NCI-H1436 (cell line): ENCODE results near the gene VSIG10L.

Experiments
- DNase-seq: peaks from one replicate; lab custom pipeline; 2025; lab: John Stamatoyannopoulos, UW

VSIG10L gene

GRCh38 chr19:51341976-51342580 lies at the start of gene VSIG10L:
Gene VSIG10L (minus strand): TSS chr19:51342139. CDS start chr19:51342124, 15 bp downstream.
- DNase-seq: no peak

GRCh38 chr19:51391073-51391611 lies 49.2 kb upstream of the VSIG10L start:
- DNase-seq: no peak

DNA sequence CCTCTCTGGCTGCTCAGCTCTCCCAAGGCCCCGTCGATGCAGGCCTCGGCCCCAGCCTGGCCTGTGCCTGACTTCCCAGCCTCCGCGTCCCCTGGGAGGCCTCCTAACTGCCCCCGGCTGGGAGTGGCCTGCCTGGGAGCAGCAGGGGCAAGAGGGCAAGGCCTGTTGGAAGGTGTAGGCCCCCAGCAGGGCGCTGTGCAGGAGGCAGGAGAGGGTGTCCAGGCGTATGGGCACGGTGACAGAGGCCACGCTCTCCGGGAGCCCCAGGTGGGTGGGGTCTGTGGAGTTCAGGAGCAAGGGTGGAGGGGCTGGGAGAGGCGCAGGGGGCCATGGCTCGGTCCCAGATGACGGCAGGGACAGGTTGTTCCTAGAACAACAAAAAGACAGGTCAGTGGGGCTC lies 47.2 kb upstream of the VSIG10L start:
- no peak for DNase-seq

GRCh38 chr19:51387924-51388389 lies 46.0 kb upstream of the VSIG10L start, which contains the start of gene LIM2:
Gene LIM2 (minus strand): TSS chr19:51387974. CDS start chr19:51387443, 531 bp downstream.
- DNase-seq: no peak

- no peak for DNase-seq
These were observed 45.1 kb upstream of the VSIG10L start for GRCh38 chr19:51386882-51387520.

DNA sequence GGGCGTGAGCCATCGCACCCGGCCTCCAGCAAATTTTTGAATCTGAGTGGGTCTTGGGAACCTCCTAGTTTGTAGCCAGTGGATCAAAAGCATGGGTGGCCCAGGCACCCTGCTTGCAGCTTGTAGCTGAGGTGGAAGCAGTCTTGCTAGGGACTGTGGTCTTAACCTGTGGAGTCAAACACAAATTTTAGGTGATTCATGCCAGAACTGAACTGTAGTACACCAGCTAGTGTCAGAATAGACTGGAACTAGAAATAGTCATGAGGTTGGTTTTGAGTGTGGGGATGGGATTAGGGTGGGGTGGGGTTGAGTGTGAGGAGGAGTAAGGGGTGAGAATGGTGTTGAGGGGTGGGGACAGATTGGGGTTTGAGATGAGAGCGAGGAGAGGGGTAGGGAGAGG lies 40.1 kb upstream of the VSIG10L start:
- DNase-seq: no peak

GRCh38 chr19:51380379-51380778 lies 38.4 kb upstream of the VSIG10L start:
- no peak for DNase-seq

DNA sequence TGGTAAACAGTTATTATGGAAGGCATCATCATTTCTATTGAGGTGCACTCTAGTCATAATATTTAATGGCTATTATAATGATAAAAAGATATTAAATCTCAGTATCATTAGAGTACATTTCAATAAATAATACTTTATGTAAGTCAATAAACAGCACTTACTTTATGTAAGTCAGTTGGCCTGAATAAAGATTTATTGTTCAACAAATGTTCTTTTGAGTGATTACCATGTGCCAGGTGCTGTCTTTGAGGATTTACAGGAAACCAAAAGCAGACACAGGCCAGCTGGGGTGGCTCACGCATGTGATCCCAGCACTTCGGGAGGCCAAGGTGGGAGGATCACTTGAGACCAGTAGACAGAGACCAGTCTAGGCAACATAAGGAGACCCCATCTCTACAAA lies 35.5 kb upstream of the VSIG10L start:
- no peak for DNase-seq

GRCh38 chr19:51375504-51376221 lies 33.7 kb upstream of the VSIG10L start:
- no peak for DNase-seq

DNA sequence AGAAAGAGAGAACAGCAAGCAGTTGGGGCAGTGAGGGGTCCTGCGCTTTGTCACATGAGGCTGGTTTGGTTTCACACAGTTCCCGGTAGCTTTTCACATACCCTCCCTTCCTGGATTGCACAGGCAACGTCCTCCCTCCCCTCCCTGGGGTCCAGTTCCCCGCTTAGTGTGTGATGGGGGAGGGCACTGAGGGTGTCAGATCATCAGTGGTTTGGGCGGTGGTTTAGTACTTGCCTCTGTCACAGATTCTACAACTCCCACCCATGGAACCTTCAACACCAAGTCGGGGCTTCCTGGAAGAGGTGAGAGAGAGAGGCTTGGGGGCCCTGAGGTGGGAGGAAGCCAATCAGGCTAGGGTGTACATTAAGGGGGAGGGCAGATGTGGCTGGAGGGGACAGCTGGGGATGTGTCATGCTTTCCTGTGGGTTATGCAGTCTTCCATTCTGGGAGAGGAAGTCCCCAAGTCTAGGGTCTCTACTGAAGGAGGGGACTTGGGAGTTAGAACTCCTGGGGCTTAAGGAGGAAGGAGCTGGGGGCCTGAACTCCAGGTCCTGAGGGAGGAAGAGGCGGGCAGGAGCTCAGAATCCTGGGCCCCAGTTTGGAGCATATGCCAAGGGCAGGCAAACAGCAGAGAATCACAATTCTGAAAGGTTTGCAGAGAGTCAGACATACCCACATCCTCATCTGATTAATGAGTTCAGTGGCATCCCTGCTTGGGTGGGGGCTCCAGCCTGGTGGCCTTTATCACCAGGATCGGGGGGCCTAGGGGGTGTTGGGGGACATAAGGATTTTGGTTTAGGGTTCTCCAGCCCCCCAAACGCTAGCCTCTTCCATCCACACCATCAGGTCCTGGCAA lies 30.9 kb upstream of the VSIG10L start, which contains the start of gene NKG7:
Gene NKG7 (minus strand): TSS at position 6 of the 856 bp plus-strand sequence. CDS start 119 bp downstream, outside the sequence.
- DNase-seq: no peak

GRCh38 chr19:51372021-51372648 lies 30.2 kb upstream of the VSIG10L start:
- no peak for DNase-seq

- no peak for DNase-seq
These were observed 29.3 kb upstream of the VSIG10L start for GRCh38 chr19:51371186-51371690.

DNA sequence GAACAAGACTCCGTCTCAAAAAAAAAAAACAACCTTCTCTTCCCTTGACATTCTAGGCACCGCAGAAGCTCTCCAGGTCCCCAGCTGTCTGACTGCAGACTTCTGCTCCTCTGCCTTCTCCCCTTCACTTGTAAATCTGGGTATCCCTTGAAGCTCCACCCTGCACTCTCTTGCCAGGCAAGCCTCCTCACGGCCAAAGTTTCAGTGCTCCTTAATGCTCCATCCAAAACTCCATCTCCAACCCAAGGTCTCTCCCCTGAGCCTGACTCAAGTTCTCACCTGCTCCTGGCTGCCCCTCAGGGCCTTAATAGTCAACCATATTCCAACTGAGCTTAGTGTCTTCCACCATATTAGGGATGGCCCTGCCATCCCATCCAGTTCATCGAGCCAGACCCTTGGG lies 28.3 kb upstream of the VSIG10L start:
- DNase-seq: no peak

DNA sequence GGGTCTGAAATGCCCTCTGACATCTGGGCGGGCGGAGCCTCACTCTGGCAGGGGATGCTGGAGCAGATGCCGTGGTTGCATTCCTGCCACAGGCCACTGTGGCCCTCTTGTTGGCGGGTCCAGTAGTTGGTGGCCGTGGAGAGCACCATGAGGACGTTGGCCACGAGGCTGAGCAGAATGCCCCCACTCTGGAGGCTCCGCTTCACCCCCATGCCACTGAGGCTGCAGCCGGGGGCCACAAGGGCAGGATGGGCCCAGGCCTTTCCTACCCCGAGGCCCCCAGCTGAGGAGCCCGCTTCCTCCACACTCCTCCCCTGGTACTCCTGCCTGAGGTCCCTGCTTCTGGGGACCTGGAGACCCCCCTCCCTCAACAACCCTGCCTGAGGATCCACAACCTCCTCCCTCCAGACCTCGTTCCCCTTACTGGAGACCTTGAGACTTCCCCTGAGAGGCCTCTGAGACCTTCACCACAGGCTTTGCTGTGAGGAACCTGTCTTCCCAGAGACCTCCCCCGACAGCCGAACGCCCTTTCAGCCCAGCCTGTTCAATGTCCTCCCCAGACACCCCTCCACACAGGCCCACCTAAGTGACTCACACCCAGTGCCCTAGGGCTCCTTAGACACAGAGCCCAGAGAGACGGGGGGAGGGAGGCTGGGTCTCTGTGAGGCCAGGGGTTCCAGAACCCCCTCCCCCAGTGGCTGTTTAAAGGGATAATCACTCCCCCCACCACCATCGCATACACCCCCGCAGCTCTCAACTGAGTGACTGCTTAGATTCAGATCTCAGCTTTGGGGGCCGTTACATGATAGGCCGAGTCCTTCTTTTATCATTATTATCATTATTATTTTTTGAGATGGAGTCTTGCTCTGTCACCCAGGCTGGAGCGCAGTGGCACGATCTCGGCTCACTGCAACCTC lies 26.7 kb upstream of the VSIG10L start, which contains the start of gene CLDND2:
Gene CLDND2 (minus strand): TSS at position 638 of the 917 bp plus-strand sequence. CDS start 426 bp downstream, at position 212.
- DNase-seq: no peak

- peak; percentile 99 for DNase-seq
These were observed 25.8 kb upstream of the VSIG10L start for GRCh38 chr19:51367565-51368365.

GRCh38 chr19:51367255-51367564 lies 25.3 kb upstream of the VSIG10L start:
- no peak for DNase-seq

- peak; percentile 99 for DNase-seq
These were observed 24.7 kb upstream of the VSIG10L start for GRCh38 chr19:51366389-51367254.

GRCh38 chr19:51365965-51366388 lies 24.0 kb upstream of the VSIG10L start, which contains the start of gene ETFB:
Gene ETFB (minus strand): TSS chr19:51366388. CDS start chr19:51366326, 62 bp downstream.
- DNase-seq: no peak
